Endothelial cell of umbilical vein (primary cell): ENCODE results near the gene TAF9. TPM values are rescaled to one million over a fixed set of nuclear protein-coding genes. Genes with fewer than 3 reads are reported as not detected.

Source experiments
- Bru-seq: library from RNA; stranded (reverse); fragments of 400-500 nt; gene quantifications from one replicate; lab custom pipeline; 2021; lab: Mats Ljungman, UMichigan
- BruChase-seq, 2 experiments: library from RNA; stranded (reverse); fragments of 400-500 nt; gene quantifications; one replicate each; lab custom pipeline; 2021; lab: Mats Ljungman, UMichigan
- BruUV-seq: library from RNA; stranded (reverse); fragments of 400-500 nt; replicated peaks from 2 replicates; lab custom pipeline; 2021; lab: Mats Ljungman, UMichigan
- CTCF ChIA-PET: fragments of 300-600, 350-600 bp; sonication (Branson Sonifier 250); formaldehyde crosslinking; loops from one replicate; lab custom pipeline; 2021; ENCODE audit warnings: antibody characterized with exemption, inconsistent platforms; lab: Charles Lee
- POLR2A ChIA-PET: fragments of 300-600, 350-600 bp; sonication (Branson Sonifier 250); formaldehyde crosslinking; loops from one replicate; lab custom pipeline; 2021; ENCODE audit warnings: antibody characterized with exemption, inconsistent platforms; lab: Charles Lee
- DNase-seq: peaks from one replicate; pipeline ENCODE4 v3.0.0-alpha.2; 2011; ENCODE audit warnings: low read depth, low spot score
- FAIRE-seq: peaks from 2 replicates; lab custom pipeline; 2011; peaks lifted over from hg19 to GRCh38; lab: Jason Lieb, UNC
- H2AFZ ChIP-seq: 2 replicates; pipeline ENCODE4 v1.6.0; 2012; ENCODE audit warnings: low read depth, low read length, control low read depth, inconsistent platforms
- H3K27ac ChIP-seq: 2 replicates; pipeline ENCODE4 v1.5.1; 2011; ENCODE audit warnings: low read depth, mild to moderate bottlenecking, control low read depth, low read length, moderate library complexity; ENCODE audit not compliant: insufficient read depth
- H3K27me3 ChIP-seq, 2 experiments: 2 replicates each; pipeline versions ENCODE4 v1.6.0 to v1.6.1; 2011; ENCODE audit warnings: low read length in 2 of 2, mixed read lengths in 1 of 2; ENCODE audit not compliant: control insufficient read depth in 2 of 2, insufficient read depth in 2 of 2
- H3K36me3 ChIP-seq, 2 experiments: 2 replicates in 1 of 2; 3 replicates in 1 of 2; pipeline ENCODE4 v1.5.1; 2011; ENCODE audit warnings: low read length in 2 of 2, mild to moderate bottlenecking in 1 of 2, moderate library complexity in 1 of 2; ENCODE audit not compliant: control insufficient read depth in 2 of 2, insufficient read depth in 2 of 2; ENCODE audit errors: extremely low read depth in 1 of 2
- H3K4me1 ChIP-seq: 3 replicates; pipeline ENCODE4 v1.5.1; 2011; ENCODE audit warnings: mild to moderate bottlenecking, low read length; ENCODE audit not compliant: control insufficient read depth, insufficient read depth; ENCODE audit errors: extremely low read depth
- H3K4me2 ChIP-seq: 2 replicates; pipeline ENCODE4 v1.6.1; 2011; ENCODE audit warnings: low read length, control low read depth, mixed read lengths; ENCODE audit not compliant: insufficient read depth
- H3K4me3 ChIP-seq, 3 experiments: fragments of 200-600 bp in 1 of 3; sonication (generic), shearing (Covaris generic) in 1 of 3; replicated peaks in 1 of 3; 2 replicates each; pipeline ENCODE4 v1.5.1; 2011 to 2016; ENCODE audit warnings: control low read depth in 3 of 3, low read length in 3 of 3, mild to moderate bottlenecking in 2 of 3, inconsistent platforms in 1 of 3, low read depth in 1 of 3, moderate library complexity in 1 of 3; ENCODE audit not compliant: insufficient read depth in 1 of 3
- H3K79me2 ChIP-seq: 2 replicates; pipeline ENCODE4 v1.6.0; 2012; ENCODE audit warnings: low read length, inconsistent platforms; ENCODE audit not compliant: control insufficient read depth, insufficient read depth
- H3K9ac ChIP-seq: replicated peaks from 2 replicates; pipeline ENCODE3; 2011; ENCODE audit warnings: low read length, control low read depth; ENCODE audit not compliant: insufficient read depth; ENCODE audit errors: extremely low read depth
- H3K9me1 ChIP-seq: replicated peaks from 3 replicates; pipeline ENCODE4 v1.6.0; 2011; ENCODE audit warnings: mild to moderate bottlenecking, low read length; ENCODE audit not compliant: control insufficient read depth, insufficient read depth; ENCODE audit errors: extremely low read depth
- H3K9me3 ChIP-seq: replicated peaks from 2 replicates; pipeline ENCODE4 v1.5.1; 2012; ENCODE audit warnings: low read length, inconsistent platforms; ENCODE audit not compliant: control insufficient read depth, insufficient read depth
- H4K20me1 ChIP-seq: replicated peaks from 2 replicates; pipeline ENCODE3; 2011; ENCODE audit warnings: mild to moderate bottlenecking, low read length; ENCODE audit not compliant: control insufficient read depth, insufficient read depth; ENCODE audit errors: extremely low read depth
- CTCF ChIP-seq, 2 donors: IDR thresholded peaks; 1 replicate in 1 of 2; 2 replicates in 1 of 2; pipeline ENCODE4 v1.5.1; 2011; ENCODE audit warnings: low read length in 2 of 2, mild to moderate bottlenecking in 2 of 2, moderate library complexity in 2 of 2, control low read depth in 1 of 2, inconsistent platforms in 1 of 2, low read depth in 1 of 2; ENCODE audit not compliant: insufficient read depth in 1 of 2; ENCODE audit errors: extremely low read depth in 1 of 2
- GATA2 ChIP-seq: IDR thresholded peaks from 2 replicates; pipeline ENCODE4 v1.7.0; 2011; ENCODE audit warnings: low read depth, mild to moderate bottlenecking, moderate library complexity, mixed read lengths, low read length; ENCODE audit not compliant: insufficient read length, insufficient read depth
- JUN ChIP-seq: IDR thresholded peaks from 2 replicates; pipeline ENCODE4 v1.6.1; 2011; ENCODE audit warnings: borderline replicate concordance, low read depth; ENCODE audit not compliant: insufficient read length, insufficient read depth
- MAX ChIP-seq: IDR thresholded peaks from 2 replicates; pipeline ENCODE4 v1.6.1; 2011; ENCODE audit not compliant: insufficient read depth, insufficient read length
- MYC ChIP-seq: IDR thresholded peaks from one replicate; pipeline ENCODE4 v1.6.1; 2011; ENCODE audit warnings: mild to moderate bottlenecking, low read depth, low read length
- POLR2A ChIP-seq: IDR thresholded peaks from 2 replicates; pipeline ENCODE4 v1.6.1; 2012; ENCODE audit warnings: low read depth, mild to moderate bottlenecking, control low read depth, low read length
- POLR2AphosphoS5 ChIP-seq: IDR thresholded peaks from 2 replicates; pipeline ENCODE4 v1.6.1; 2012; ENCODE audit warnings: low read depth, mild to moderate bottlenecking, control low read depth, low read length, moderate library complexity; ENCODE audit not compliant: insufficient read depth
- dilution Hi-C: fragments of 300-500 bp; cut with MboI; formaldehyde crosslinking; loops from one replicate; pipeline ENCODE4 v1.15.0; 2019; ENCODE audit warnings: low sequenced_read_pairs; ENCODE audit not compliant: extremely low pct_ligation_motif_present
- intact Hi-C: fragments of 100-400 bp; cut with micrococcal nuclease; formaldehyde crosslinking; loops from one replicate; pipeline ENCODE4 v1.10.0; 2022
- long read RNA-seq: library from polyadenylated mRNA; stranded (forward); transcript quantifications from one replicate; pipeline ENCODE4 v2.0.0, GENCODE V29; 2021
- polyA minus RNA-seq, 3 experiments: library from RNA; depleted of rRNA, polyadenylated mRNA; stranded (reverse); fragments of >200 nt; gene quantifications; 1 replicate in 1 of 3; 2 replicates in 2 of 3; pipeline ENCODE4 v1.2.3, GENCODE V29; 2011
- polyA plus RNA-seq, 4 experiments: library from polyadenylated mRNA; depleted of rRNA in 3 of 4; stranded (reverse) in 3 of 4; unstranded in 1 of 4; fragments of >200 nt; gene quantifications; 2 replicates each; pipeline versions ENCODE4 v1.2.1 to v1.2.3, GENCODE V29; 2011 to 2012; ENCODE audit warnings: missing spikeins in 1 of 4
- total RNA-seq: library from RNA; stranded (reverse); gene quantifications from 2 replicates; pipeline ENCODE4 v1.2.3, GENCODE V29; 2021

TAF9 gene, protein sequence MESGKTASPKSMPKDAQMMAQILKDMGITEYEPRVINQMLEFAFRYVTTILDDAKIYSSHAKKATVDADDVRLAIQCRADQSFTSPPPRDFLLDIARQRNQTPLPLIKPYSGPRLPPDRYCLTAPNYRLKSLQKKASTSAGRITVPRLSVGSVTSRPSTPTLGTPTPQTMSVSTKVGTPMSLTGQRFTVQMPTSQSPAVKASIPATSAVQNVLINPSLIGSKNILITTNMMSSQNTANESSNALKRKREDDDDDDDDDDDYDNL
- 67.6 and 67.8 TPM in 2 replicates for total RNA-seq
- 84.8 and 94.2 TPM in 2 replicates for polyA plus RNA-seq
- polyA plus RNA-seq (2011; cell fraction: cytosol; rRNA removed) = 135 and 140 TPM in 2 replicates
- 76.7 and 81.3 TPM in 2 replicates for polyA plus RNA-seq (2011; cell fraction: nucleus; rRNA removed)
- polyA plus RNA-seq (2012) = 77.7 and 111 TPM in 2 replicates
- 60.7 and 62.0 TPM in 2 replicates for polyA minus RNA-seq
- polyA minus RNA-seq (2011; cell fraction: cytosol; rRNA and poly(A)+ RNA removed) = 60.0 TPM
- 35.7 and 59.9 TPM in 2 replicates for polyA minus RNA-seq (2011; cell fraction: nucleus; rRNA and poly(A)+ RNA removed)
- percentile 96 among the genes with signal in this experiment for Bru-seq, nascent RNA
- BruChase-seq, experiment 1, labeled RNA remaining after a 6-hour chase = percentile 99 among the genes with signal in this experiment
- percentile 98 among the genes with signal in this experiment for BruChase-seq, experiment 2, labeled RNA remaining after a 2-hour chase
- long read RNA-seq, transcript TAF9-201 (3 exons, 1,283 nt) = major isoform, 236 of 254 reads
- long read RNA-seq, transcript TAF9-202 (3 exons, 1,461 nt) = minor isoform, 7 of 254 reads
- long read RNA-seq, partial matches to known transcripts = 3 of 254 reads
- long read RNA-seq, other reads (novel, unspliced or antisense) = 3 of 254 reads

GRCh38 chr5:69369340-69370121 is at the start of gene TAF9, which contains the start of the genes AK6 and RAD17:
TAF9 (minus strand) TSS chr5:69369520; CDS start chr5:69365737, 3,783 bp downstream.
AK6 (minus strand) TSS chr5:69369520; CDS start chr5:69369490, 30 bp downstream.
RAD17 (plus strand) TSS chr5:69369818; CDS start chr5:69372209, 2,391 bp downstream.
- H3K9ac ChIP-seq = peak within 1 kb of the TSS; percentile 97
- DNase-seq = peak; percentile 95
- H4K20me1 ChIP-seq = peaks cover 2% of the 10 kb centered on the region
- peak within 1 kb of the TSS; percentile 95 for H3K4me2 ChIP-seq
- H2AFZ ChIP-seq = peak within 1 kb of the TSS; percentile 90
- POLR2A ChIA-PET = interaction anchor here (0.7 kb wide), 1 partner anchor 288 kb away, joined by 4 read pairs; no protein-coding TSS in a partner anchor
- no peaks in the 10 kb centered on the region for H3K9me1 ChIP-seq
- dilution Hi-C loops (no loop called here), intact Hi-C loops (loop anchor here (1.0 to 2.0 kb wide), 4 partner anchors 35 to 327 kb away; partner anchors contain the start of gene CCNB1)
- H3K27me3 ChIP-seq = no peaks in the 10 kb centered on the region
- FAIRE-seq = peak; percentile 91
- peak within 1 kb of the TSS; percentile 97 for H3K27ac ChIP-seq
- TF ChIP-seq POLR2AphosphoS5 (peak; percentile 91), CTCF (IDR thresholded peaks at IDR 0.05; ENCODE audit: extremely low read depth in 1 of 2, insufficient read depth in 1 of 2, low read depth in 1 of 2, low read length in 2 of 2) (no peak), MYC (peak; percentile 28), POLR2A (peak; percentile 95), GATA2 (no peak), MAX (peak; percentile 71), JUN (no peak)
- no peaks in the 10 kb centered on the region for H3K9me3 ChIP-seq
- BruUV-seq = no TSS peak
- H3K36me3 ChIP-seq = peaks cover 8 to 9% of the 10 kb centered on the region in 2 experiments
- peaks cover 57% of the 10 kb centered on the region for H3K79me2 ChIP-seq
- peaks cover 15% of the 10 kb centered on the region for H3K4me1 ChIP-seq
- H3K4me3 ChIP-seq = peak within 1 kb of the TSS; percentile 82 to 100 (median 98)
- CTCF ChIA-PET = interaction anchor here (1.6 to 1.8 kb wide), 2 partner anchors 276 to 327 kb away, joined by 4 to 11 read pairs; partner anchors contain the start of gene SLC30A5
